ENCODE data around the gene TMEM9B.
A peak's percentile ranks its signal among the peaks of the same experiment; 100 is the strongest.

TMEM9B gene

GRCh38 chr11:8930456-8931175 lies 33.6 kb downstream of the TMEM9B start:
- DNase-seq (ENCODE audit: low spot score): peak; percentile 30

GRCh38 chr11:8928981-8929615 lies 35.1 kb downstream of the TMEM9B start:
- peak; percentile 46 for DNase-seq (ENCODE audit: low spot score)

GRCh38 chr11:8928205-8928604 lies 36.0 kb downstream of the TMEM9B start:
- no peak for DNase-seq (ENCODE audit: low spot score)

- DNase-seq (ENCODE audit: low spot score): no peak
These were observed 37.0 kb downstream of the TMEM9B start for GRCh38 chr11:8927233-8927632.

GRCh38 chr11:8926236-8926635 lies 38.0 kb downstream of the TMEM9B start:
- no peak for DNase-seq (ENCODE audit: low spot score)

GRCh38 chr11:8925711-8926110 lies 38.5 kb downstream of the TMEM9B start:
- no peak for DNase-seq (ENCODE audit: low spot score)

GRCh38 chr11:8922691-8923090 lies 41.6 kb downstream of the TMEM9B start:
- no peak for DNase-seq (ENCODE audit: low spot score)

GRCh38 chr11:8917157-8917825 lies 47.0 kb downstream of the TMEM9B start:
- DNase-seq (ENCODE audit: low spot score): peak; percentile 91

GRCh38 chr11:8914661-8915018 lies 49.6 kb downstream of the TMEM9B start:
- no peak for DNase-seq (ENCODE audit: low spot score)

- DNase-seq (ENCODE audit: low spot score): peak; percentile 32
These were observed 50.1 kb downstream of the TMEM9B start for GRCh38 chr11:8913961-8914660.

- peak; percentile 96 for DNase-seq (ENCODE audit: low spot score)
These were observed 53.0 kb downstream of the TMEM9B start, which contains the start of gene AKIP1 for GRCh38 chr11:8911029-8911823. Gene AKIP1 (plus strand): TSS chr11:8911189. CDS start chr11:8911450, 261 bp downstream.

GRCh38 chr11:8910649-8911026 lies 53.6 kb downstream of the TMEM9B start:
- DNase-seq (ENCODE audit: low spot score): no peak

GRCh38 chr11:8908099-8908498 lies 56.1 kb downstream of the TMEM9B start:
- no peak for DNase-seq (ENCODE audit: low spot score)

GRCh38 chr11:8907116-8907515 lies 57.1 kb downstream of the TMEM9B start:
- DNase-seq (ENCODE audit: low spot score): no peak

GRCh38 chr11:8905528-8906165 lies 58.6 kb downstream of the TMEM9B start:
- DNase-seq (ENCODE audit: low spot score): peak; percentile 56

GRCh38 chr11:8899119-8899753 lies 65.0 kb downstream of the TMEM9B start:
- DNase-seq (ENCODE audit: low spot score): no peak

All from AG08395 (cell line).